ENCODE data around the gene SLC9A9.

Gene SLC9A9

DNA sequence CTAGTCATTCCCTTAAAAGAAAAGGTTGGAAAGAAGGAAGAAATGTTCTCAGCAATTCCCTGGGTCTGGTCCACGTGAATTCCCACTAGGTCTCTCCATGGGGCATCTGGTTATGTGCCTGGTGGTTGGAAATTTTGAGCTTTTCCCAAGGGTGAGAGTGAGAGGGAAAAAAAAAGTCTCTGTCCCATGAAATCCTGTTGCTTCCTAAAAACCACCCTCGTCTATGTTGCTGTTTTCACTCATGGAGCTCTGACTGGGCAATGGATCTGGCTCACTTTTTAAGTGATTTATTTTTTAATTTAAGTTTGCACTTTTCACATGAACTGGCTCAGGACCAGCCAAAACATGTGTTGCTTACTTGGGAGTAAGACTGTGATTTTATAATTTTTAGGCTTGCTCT is 538.6 kb downstream of the SLC9A9 start:
- no peaks in the 10 kb centered on the region for H3K4me1 ChIP-seq (ENCODE audit: control insufficient read depth, insufficient read depth, low read length, poor library complexity, severe bottlenecking)
- DNase-seq = no peak
- no peaks in the 10 kb centered on the region for H3K27me3 ChIP-seq (replicated peaks; ENCODE audit: control insufficient read depth, insufficient read depth, low read length, poor library complexity, severe bottlenecking)
- no peak overlapping the region for H3K27ac ChIP-seq (ENCODE audit: insufficient read depth, low read length, poor library complexity, severe bottlenecking)
- no peaks in the 10 kb centered on the region for H3K9me3 ChIP-seq (ENCODE audit: control insufficient read depth, low read length)
- H3K4me3 ChIP-seq (ENCODE audit: insufficient read depth, low read depth, low read length, poor library complexity, severe bottlenecking) = no peak overlapping the region
- H3K36me3 ChIP-seq (ENCODE audit: control insufficient read depth, insufficient read depth, low read length) = no peaks in the 10 kb centered on the region

GRCh38 chr3:143307613-143308183 is 540.6 kb downstream of the SLC9A9 start:
- Histone ChIP-seq H3K9me3 (ENCODE audit: control insufficient read depth, low read length) (no peaks in the 10 kb centered on the region), H3K4me1 (ENCODE audit: control insufficient read depth, insufficient read depth, low read length, poor library complexity, severe bottlenecking) (no peaks in the 10 kb centered on the region), H3K36me3 (ENCODE audit: control insufficient read depth, insufficient read depth, low read length) (no peaks in the 10 kb centered on the region), H3K4me3 (ENCODE audit: insufficient read depth, low read depth, low read length, poor library complexity, severe bottlenecking) (no peak overlapping the region), H3K27me3 (replicated peaks; ENCODE audit: control insufficient read depth, insufficient read depth, low read length, poor library complexity, severe bottlenecking) (no peaks in the 10 kb centered on the region), H3K27ac (ENCODE audit: insufficient read depth, low read length, poor library complexity, severe bottlenecking) (no peak overlapping the region)
- no peak for DNase-seq

DNA sequence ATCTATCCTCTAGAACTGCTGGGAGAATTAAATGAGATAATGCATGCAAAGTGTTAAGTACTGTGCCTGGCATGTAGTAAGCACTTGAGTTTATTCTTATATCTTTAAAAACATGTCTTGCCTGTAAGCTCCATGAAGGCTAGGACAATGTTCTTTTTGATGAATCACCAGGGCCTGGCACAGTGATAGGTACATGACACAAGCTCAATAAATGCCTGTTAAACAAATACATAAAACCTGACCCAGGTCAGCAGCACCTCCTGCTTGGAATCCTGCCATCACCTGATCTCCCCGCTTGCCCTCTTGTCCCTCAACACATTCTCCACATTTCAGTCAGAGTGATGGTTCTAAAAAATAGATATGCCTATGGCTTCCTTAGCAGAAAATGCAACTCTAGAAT is 541.9 kb downstream of the SLC9A9 start:
- H3K27ac ChIP-seq (ENCODE audit: insufficient read depth, low read length, poor library complexity, severe bottlenecking) = no peak overlapping the region
- H3K4me3 ChIP-seq (ENCODE audit: insufficient read depth, low read depth, low read length, poor library complexity, severe bottlenecking) = no peak overlapping the region
- no peaks in the 10 kb centered on the region for H3K27me3 ChIP-seq (replicated peaks; ENCODE audit: control insufficient read depth, insufficient read depth, low read length, poor library complexity, severe bottlenecking)
- H3K36me3 ChIP-seq (ENCODE audit: control insufficient read depth, insufficient read depth, low read length) = no peaks in the 10 kb centered on the region
- no peaks in the 10 kb centered on the region for H3K9me3 ChIP-seq (ENCODE audit: control insufficient read depth, low read length)
- no peak for DNase-seq
- no peaks in the 10 kb centered on the region for H3K4me1 ChIP-seq (ENCODE audit: control insufficient read depth, insufficient read depth, low read length, poor library complexity, severe bottlenecking)

- no peak overlapping the region for H3K27ac ChIP-seq (ENCODE audit: insufficient read depth, low read length, poor library complexity, severe bottlenecking)
- no peaks in the 10 kb centered on the region for H3K36me3 ChIP-seq (ENCODE audit: control insufficient read depth, insufficient read depth, low read length)
- no peak overlapping the region for H3K4me3 ChIP-seq (ENCODE audit: insufficient read depth, low read depth, low read length, poor library complexity, severe bottlenecking)
- H3K4me1 ChIP-seq (ENCODE audit: control insufficient read depth, insufficient read depth, low read length, poor library complexity, severe bottlenecking) = no peaks in the 10 kb centered on the region
- H3K9me3 ChIP-seq (ENCODE audit: control insufficient read depth, low read length) = no peaks in the 10 kb centered on the region
- H3K27me3 ChIP-seq (replicated peaks; ENCODE audit: control insufficient read depth, insufficient read depth, low read length, poor library complexity, severe bottlenecking) = no peaks in the 10 kb centered on the region
- no peak for DNase-seq
Measured at GRCh38 chr3:143302638-143303171, 545.6 kb downstream of the SLC9A9 start.

DNA sequence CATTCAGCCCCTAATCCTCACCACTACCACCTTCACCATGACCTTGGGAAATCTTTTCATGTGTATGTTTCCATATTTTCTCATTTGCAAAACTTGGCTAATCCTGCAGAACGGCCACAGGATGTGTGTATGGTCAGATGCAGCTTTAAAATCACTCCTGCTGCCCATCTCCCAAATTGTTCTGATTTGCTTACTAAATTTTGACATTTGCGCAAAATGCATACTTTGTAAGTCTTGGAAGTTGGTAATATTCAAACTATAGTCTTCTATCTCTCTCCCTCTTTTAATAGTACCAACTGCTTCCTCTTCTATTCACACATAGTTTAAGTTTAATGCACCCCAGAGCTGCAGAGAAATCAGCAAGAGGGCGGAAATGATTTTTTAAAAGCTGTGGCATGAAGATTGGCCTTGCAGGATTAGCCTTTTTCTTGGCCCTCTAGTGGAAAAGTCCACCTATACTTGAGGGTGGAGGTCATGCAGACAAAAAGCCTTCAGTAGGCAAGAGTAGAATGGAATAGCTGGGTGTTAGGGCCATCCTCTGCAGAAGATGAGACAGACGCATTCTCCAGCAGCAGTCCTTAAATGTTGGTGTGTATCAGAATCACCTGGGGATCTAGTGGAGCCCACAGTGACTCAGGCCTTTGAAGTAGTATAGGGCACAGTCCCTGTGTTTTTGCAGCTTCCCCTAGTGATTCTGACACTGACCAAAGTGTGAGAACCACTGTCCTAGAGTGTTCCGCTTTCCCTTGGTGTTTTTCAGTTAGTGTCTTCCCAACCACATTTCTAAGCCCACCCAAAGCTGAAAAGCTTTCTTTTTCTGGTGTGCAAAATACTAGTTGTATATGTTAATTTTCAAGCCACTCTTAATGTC is 547.0 kb downstream of the SLC9A9 start:
- Histone ChIP-seq H3K4me1 (ENCODE audit: control insufficient read depth, insufficient read depth, low read length, poor library complexity, severe bottlenecking) (no peaks in the 10 kb centered on the region), H3K27me3 (replicated peaks; ENCODE audit: control insufficient read depth, insufficient read depth, low read length, poor library complexity, severe bottlenecking) (no peaks in the 10 kb centered on the region), H3K9me3 (ENCODE audit: control insufficient read depth, low read length) (no peaks in the 10 kb centered on the region), H3K27ac (ENCODE audit: insufficient read depth, low read length, poor library complexity, severe bottlenecking) (no peak overlapping the region), H3K4me3 (ENCODE audit: insufficient read depth, low read depth, low read length, poor library complexity, severe bottlenecking) (no peak overlapping the region), H3K36me3 (ENCODE audit: control insufficient read depth, insufficient read depth, low read length) (no peaks in the 10 kb centered on the region)
- DNase-seq = no peak

DNA sequence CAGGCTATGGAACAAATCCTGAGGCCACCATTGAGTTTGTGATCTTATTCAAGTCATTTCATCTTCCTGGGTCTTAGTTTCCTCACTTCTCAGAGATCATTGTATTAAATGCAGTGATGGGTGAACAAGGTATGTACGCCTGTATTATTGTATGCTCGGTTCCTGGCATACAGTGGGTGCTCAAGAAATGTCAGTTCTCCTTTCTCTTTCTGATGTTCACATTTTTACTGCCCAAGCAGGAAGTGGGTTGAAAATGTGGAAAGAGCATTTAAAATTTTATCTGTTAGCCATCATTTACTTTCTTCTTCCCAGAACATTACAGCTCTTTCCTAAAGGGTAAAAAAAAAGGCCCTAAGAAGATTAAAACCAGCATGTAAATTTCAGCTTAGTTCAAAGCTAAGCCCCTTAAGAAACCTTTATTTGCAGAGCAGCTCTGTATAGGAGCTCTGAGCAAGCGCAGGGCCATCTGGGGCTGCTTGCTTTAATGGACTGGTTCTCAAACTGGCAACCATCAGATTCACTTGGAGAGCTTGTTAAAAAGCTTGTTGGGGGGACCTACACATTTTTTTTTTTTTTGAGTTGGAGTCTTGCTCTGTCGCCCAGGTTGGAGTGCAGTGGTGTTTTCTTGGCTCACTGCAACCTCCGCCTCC is 549.3 kb downstream of the SLC9A9 start:
- no peak for DNase-seq
- H3K4me1 ChIP-seq (ENCODE audit: control insufficient read depth, insufficient read depth, low read length, poor library complexity, severe bottlenecking) = no peaks in the 10 kb centered on the region
- no peaks in the 10 kb centered on the region for H3K36me3 ChIP-seq (ENCODE audit: control insufficient read depth, insufficient read depth, low read length)
- H3K27ac ChIP-seq (ENCODE audit: insufficient read depth, low read length, poor library complexity, severe bottlenecking) = no peak overlapping the region
- H3K4me3 ChIP-seq (ENCODE audit: insufficient read depth, low read depth, low read length, poor library complexity, severe bottlenecking) = no peak overlapping the region
- no peaks in the 10 kb centered on the region for H3K9me3 ChIP-seq (ENCODE audit: control insufficient read depth, low read length)
- H3K27me3 ChIP-seq (replicated peaks; ENCODE audit: control insufficient read depth, insufficient read depth, low read length, poor library complexity, severe bottlenecking) = no peaks in the 10 kb centered on the region

GRCh38 chr3:143298380-143298779 is 549.9 kb downstream of the SLC9A9 start:
- Histone ChIP-seq H3K27me3 (replicated peaks; ENCODE audit: control insufficient read depth, insufficient read depth, low read length, poor library complexity, severe bottlenecking) (no peaks in the 10 kb centered on the region), H3K4me1 (ENCODE audit: control insufficient read depth, insufficient read depth, low read length, poor library complexity, severe bottlenecking) (no peaks in the 10 kb centered on the region), H3K36me3 (ENCODE audit: control insufficient read depth, insufficient read depth, low read length) (no peaks in the 10 kb centered on the region), H3K27ac (ENCODE audit: insufficient read depth, low read length, poor library complexity, severe bottlenecking) (no peak overlapping the region), H3K4me3 (ENCODE audit: insufficient read depth, low read depth, low read length, poor library complexity, severe bottlenecking) (no peak overlapping the region), H3K9me3 (ENCODE audit: control insufficient read depth, low read length) (no peaks in the 10 kb centered on the region)
- no peak for DNase-seq

DNA sequence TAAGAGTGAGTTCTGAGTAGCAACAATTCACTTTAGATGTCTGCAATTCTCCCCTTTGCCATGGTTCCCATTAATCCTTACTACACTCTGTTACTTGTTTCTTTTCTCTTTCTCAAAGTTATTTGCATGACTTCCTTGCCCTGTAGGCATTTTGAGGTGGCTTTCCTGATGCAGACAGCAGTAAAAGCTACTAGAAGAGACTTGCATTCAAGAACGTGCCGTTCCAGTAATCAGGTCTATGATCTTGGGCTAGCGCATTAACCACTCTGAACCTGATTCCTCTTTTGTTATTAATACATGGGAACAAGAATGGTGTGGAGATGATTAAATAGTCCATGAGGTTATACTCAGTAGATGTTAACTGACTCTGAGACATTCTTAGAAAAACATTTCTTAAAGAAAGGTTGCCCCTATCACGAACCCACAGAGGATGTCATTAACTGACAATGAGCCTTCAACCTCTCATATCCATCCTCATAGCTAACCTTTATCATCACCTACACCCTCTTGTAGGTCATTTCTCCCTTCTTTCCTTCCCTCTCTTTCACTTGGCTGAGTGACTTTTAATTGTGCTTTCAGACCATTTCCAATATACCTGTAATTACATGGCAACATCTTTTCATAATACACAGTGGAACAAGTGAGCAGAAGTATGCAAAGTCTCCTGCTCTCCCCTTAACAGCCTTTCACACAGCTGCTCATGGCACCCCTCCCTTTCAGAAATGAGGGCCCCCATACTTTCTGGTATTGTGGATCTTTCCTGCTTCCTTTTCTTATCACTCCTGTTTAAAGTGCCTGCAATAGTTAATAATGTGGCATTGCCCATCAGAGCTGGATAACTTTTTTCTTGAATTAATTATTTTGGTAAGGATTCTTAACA is 552.8 kb downstream of the SLC9A9 start:
- H3K36me3 ChIP-seq (ENCODE audit: control insufficient read depth, insufficient read depth, low read length) = no peaks in the 10 kb centered on the region
- no peaks in the 10 kb centered on the region for H3K4me1 ChIP-seq (ENCODE audit: control insufficient read depth, insufficient read depth, low read length, poor library complexity, severe bottlenecking)
- no peaks in the 10 kb centered on the region for H3K9me3 ChIP-seq (ENCODE audit: control insufficient read depth, low read length)
- DNase-seq = no peak
- H3K4me3 ChIP-seq (ENCODE audit: insufficient read depth, low read depth, low read length, poor library complexity, severe bottlenecking) = no peak overlapping the region
- no peaks in the 10 kb centered on the region for H3K27me3 ChIP-seq (replicated peaks; ENCODE audit: control insufficient read depth, insufficient read depth, low read length, poor library complexity, severe bottlenecking)
- no peak overlapping the region for H3K27ac ChIP-seq (ENCODE audit: insufficient read depth, low read length, poor library complexity, severe bottlenecking)

- Histone ChIP-seq H3K27me3 (replicated peaks; ENCODE audit: control insufficient read depth, insufficient read depth, low read length, poor library complexity, severe bottlenecking) (no peaks in the 10 kb centered on the region), H3K4me1 (ENCODE audit: control insufficient read depth, insufficient read depth, low read length, poor library complexity, severe bottlenecking) (no peaks in the 10 kb centered on the region), H3K4me3 (ENCODE audit: insufficient read depth, low read depth, low read length, poor library complexity, severe bottlenecking) (no peak overlapping the region), H3K9me3 (ENCODE audit: control insufficient read depth, low read length) (no peaks in the 10 kb centered on the region), H3K27ac (ENCODE audit: insufficient read depth, low read length, poor library complexity, severe bottlenecking) (no peak overlapping the region), H3K36me3 (ENCODE audit: control insufficient read depth, insufficient read depth, low read length) (no peaks in the 10 kb centered on the region)
- no peak for DNase-seq
Measured at GRCh38 chr3:143294188-143294587, 554.1 kb downstream of the SLC9A9 start.

All from effector memory CD4-positive, alpha-beta T cell (primary cell).